Ovary (tissue), 3 donors: Measurements from ENCODE around the gene GRID1.

Experiments used
- CTCF ChIP-seq, 3 donors: fragments of 450-650 bp in 2 of 3; fragments of 200-600 bp in 1 of 3; IDR thresholded peaks; one replicate each; pipeline versions ENCODE4 v1.5.1 to v1.8.0; 2016 to 2022; ENCODE audit warnings: antibody characterized with exemption in 3 of 3, mild to moderate bottlenecking in 1 of 3
- EP300 ChIP-seq: sonication (generic); formaldehyde crosslinking; IDR thresholded peaks from one replicate; pipeline ENCODE4 v1.6.1; 2017; ENCODE audit warnings: antibody characterized with exemption
- POLR2A ChIP-seq: fragments of 450-650 bp; IDR thresholded peaks from one replicate; pipeline ENCODE4 v1.6.1; 2017; ENCODE audit warnings: antibody characterized with exemption, mild to moderate bottlenecking, moderate library complexity
- donor health status: DM: no; HTN: no; CAD: no.

- TF ChIP-seq POLR2A = no peak
- TF ChIP-seq CTCF (IDR thresholded peaks at IDR 0.05) = no peak
- no peak for TF ChIP-seq EP300
These were observed 288.5 kb downstream of the GRID1 start for GRCh38 chr10:86077871-86078638.
